Thyroid gland (tissue), 4 donors: ENCODE results near the gene ARSA.

ENCODE experiments used
- CTCF ChIP-seq, 6 experiments: fragments of 200-600 bp in 3 of 6; fragments of 450-650 bp in 3 of 6; sonication (generic) in 3 of 6; IDR thresholded peaks; one replicate each; pipeline ENCODE4 v1.5.1; 2016 to 2019; ENCODE audit warnings: antibody characterized with exemption in 6 of 6, mild to moderate bottlenecking in 2 of 6, inconsistent platforms in 1 of 6, moderate library complexity in 1 of 6
- POLR2A ChIP-seq, 2 donors: fragments of 450-650 bp; IDR thresholded peaks; one replicate each; pipeline ENCODE4 v1.6.1; 2017; ENCODE audit warnings: antibody characterized with exemption in 2 of 2, mild to moderate bottlenecking in 2 of 2, moderate library complexity in 1 of 2

GRCh38 chr22:50625568-50626313 is 2.2 kb downstream of the ARSA start:
- TF ChIP-seq CTCF (IDR thresholded peaks at IDR 0.05) (no peak), POLR2A (IDR thresholded peaks at IDR 0.05) (no peak)
